H1 (cell line): Measurements from ENCODE around the gene DERL3. TPM values are rescaled to one million over a fixed set of nuclear protein-coding genes. Genes with fewer than 3 reads are reported as not detected.

Experiments used
- CTCF ChIA-PET: fragments of 300-600 bp; sonication (Branson Sonifier 250); formaldehyde crosslinking; loops from one replicate; lab custom pipeline; 2021; ENCODE audit not compliant: partially characterized antibody; lab: Charles Lee
- POLR2A ChIA-PET: fragments of 300-600 bp; sonication (Branson Sonifier 250); formaldehyde crosslinking; loops from one replicate; lab custom pipeline; 2021; ENCODE audit warnings: inconsistent platforms; ENCODE audit not compliant: partially characterized antibody; lab: Charles Lee
- DNase-seq, 2 experiments: peaks; one replicate each; pipeline versions ENCODE4 v3.0.0 to v3.0.0-alpha.2; 2010 to 2022; ENCODE audit warnings: low spot score in 2 of 2, low read depth in 1 of 2, mixed read lengths in 1 of 2
- FAIRE-seq: peaks from 2 replicates; lab custom pipeline; 2011; peaks lifted over from hg19 to GRCh38; lab: Jason Lieb, UNC
- H2AFZ ChIP-seq: 2 replicates; pipeline ENCODE4 v1.8.1; 2012; ENCODE audit warnings: low read length, inconsistent platforms
- H2AK5ac ChIP-seq: 2 replicates; pipeline ENCODE4 v1.6.1; 2013; ENCODE audit warnings: low read depth, low read length
- H2BK120ac ChIP-seq: replicated peaks from 2 replicates; pipeline ENCODE3; 2013; ENCODE audit warnings: low read depth, low read length, inconsistent platforms
- H2BK12ac ChIP-seq: 2 replicates; pipeline ENCODE4 v1.6.1; 2013; ENCODE audit warnings: low read depth, low read length
- H2BK15ac ChIP-seq: 2 replicates; pipeline ENCODE4 v1.6.1; 2013; ENCODE audit warnings: low read length
- H2BK20ac ChIP-seq: 2 replicates; pipeline ENCODE4 v1.6.1; 2013; ENCODE audit warnings: low read length
- H2BK5ac ChIP-seq: 2 replicates; pipeline ENCODE4 v1.6.1; 2013; ENCODE audit warnings: low read depth, low read length
- H3K14ac ChIP-seq: 2 replicates; pipeline ENCODE4 v1.6.1; 2013; ENCODE audit warnings: inconsistent platforms; ENCODE audit not compliant: insufficient read length
- H3K18ac ChIP-seq: 2 replicates; pipeline ENCODE4 v1.6.1; 2013; ENCODE audit warnings: low read length; ENCODE audit errors: extremely low read depth
- H3K23ac ChIP-seq: 2 replicates; pipeline ENCODE4 v1.6.1; 2013; ENCODE audit warnings: inconsistent platforms; ENCODE audit not compliant: insufficient read length
- H3K23me2 ChIP-seq: 2 replicates; pipeline ENCODE4 v1.6.1; 2013; ENCODE audit warnings: low read depth, low read length
- H3K27ac ChIP-seq: 2 replicates; pipeline ENCODE4 v1.6.1; 2011; ENCODE audit warnings: low read depth, low read length, inconsistent platforms
- H3K27me3 ChIP-seq, 4 experiments: replicated peaks in 1 of 4; 1 replicate in 1 of 4; 2 replicates in 3 of 4; pipeline versions ENCODE4 v1.6.1 to v1.8.1; 2011 to 2013; ENCODE audit warnings: low read length in 3 of 4, mild to moderate bottlenecking in 3 of 4, inconsistent platforms in 2 of 4, mixed read lengths in 2 of 4, moderate library complexity in 1 of 4; ENCODE audit not compliant: control insufficient read depth in 3 of 4, insufficient read depth in 3 of 4; ENCODE audit errors: extremely low read depth in 1 of 4
- H3K36me3 ChIP-seq, 4 experiments: 2 replicates each; pipeline versions ENCODE4 v1.6.1 to v1.8.1; 2011 to 2013; ENCODE audit warnings: mild to moderate bottlenecking in 4 of 4, low read length in 3 of 4, moderate library complexity in 2 of 4, control low read depth in 1 of 4, inconsistent platforms in 1 of 4; ENCODE audit not compliant: insufficient read depth in 4 of 4, control insufficient read depth in 2 of 4
- H3K4ac ChIP-seq: replicated peaks from 2 replicates; pipeline ENCODE3; 2013; ENCODE audit warnings: low read length, low read depth, mixed read lengths, inconsistent platforms; ENCODE audit not compliant: insufficient read length
- H3K4me1 ChIP-seq, 4 experiments: replicated peaks in 1 of 4; 1 replicate in 1 of 4; 2 replicates in 3 of 4; pipeline versions ENCODE4 v1.6.1 to v1.8.1; 2011 to 2013; ENCODE audit warnings: low read length in 3 of 4, inconsistent platforms in 2 of 4, mixed read lengths in 1 of 4; ENCODE audit not compliant: insufficient read depth in 4 of 4, control insufficient read depth in 3 of 4
- H3K4me2 ChIP-seq, 2 experiments: 2 replicates each; pipeline versions ENCODE4 v1.6.1 to v1.8.1; 2011 to 2013; ENCODE audit warnings: low read depth in 2 of 2, low read length in 2 of 2, control low read depth in 1 of 2, inconsistent platforms in 1 of 2, mild to moderate bottlenecking in 1 of 2; ENCODE audit not compliant: insufficient read depth in 1 of 2
- H3K4me3 ChIP-seq, 4 experiments: fragments of 200-600, 300-600 bp in 1 of 4; sonication (generic), shearing (Covaris generic), sonication (Bioruptor Twin) in 1 of 4; 2 replicates each; pipeline versions ENCODE4 v1.5.1 to v1.8.1; 2011 to 2016; ENCODE audit warnings: low read length in 4 of 4, low read depth in 3 of 4, control low read depth in 2 of 4, inconsistent platforms in 2 of 4, mild to moderate bottlenecking in 2 of 4, mixed read lengths in 1 of 4, moderate library complexity in 1 of 4; ENCODE audit not compliant: insufficient read depth in 2 of 4; ENCODE audit errors: extremely low read depth in 1 of 4
- H3K56ac ChIP-seq: replicated peaks from 2 replicates; pipeline ENCODE3; 2013; ENCODE audit warnings: low read depth, mild to moderate bottlenecking, mixed read lengths, low read length, inconsistent platforms; ENCODE audit not compliant: insufficient read length
- H3K79me1 ChIP-seq: 2 replicates; pipeline ENCODE4 v1.6.1; 2013; ENCODE audit warnings: low read depth, low read length, control low read depth
- H3K79me2 ChIP-seq, 2 experiments: 2 replicates each; pipeline versions ENCODE4 v1.6.1 to v1.8.1; 2012 to 2013; ENCODE audit warnings: low read length in 2 of 2, mild to moderate bottlenecking in 2 of 2, inconsistent platforms in 1 of 2; ENCODE audit not compliant: insufficient read depth in 2 of 2, control insufficient read depth in 1 of 2
- H3K9ac ChIP-seq, 4 experiments: replicated peaks in 1 of 4; 1 replicate in 1 of 4; 2 replicates in 3 of 4; pipeline versions ENCODE4 v1.6.1 to v1.8.1; 2011 to 2013; ENCODE audit warnings: low read depth in 3 of 4, low read length in 3 of 4, control low read depth in 2 of 4, mild to moderate bottlenecking in 2 of 4, moderate library complexity in 2 of 4, inconsistent platforms in 1 of 4; ENCODE audit errors: extremely low read depth in 1 of 4
- H3K9me3 ChIP-seq, 2 experiments: 2 replicates each; pipeline versions ENCODE4 v1.6.1 to v1.8.1; 2012 to 2013; ENCODE audit warnings: mild to moderate bottlenecking in 2 of 2, moderate library complexity in 2 of 2, control low read depth in 1 of 2, inconsistent platforms in 1 of 2, low read depth in 1 of 2, low read length in 1 of 2, mixed read lengths in 1 of 2; ENCODE audit not compliant: insufficient read depth in 2 of 2
- H4K20me1 ChIP-seq, 2 experiments: replicated peaks in 1 of 2; 2 replicates each; pipeline versions ENCODE3 to v1.8.1; 2011 to 2013; ENCODE audit warnings: inconsistent platforms in 2 of 2, low read length in 2 of 2, mild to moderate bottlenecking in 1 of 2; ENCODE audit not compliant: insufficient read depth in 2 of 2, control insufficient read depth in 1 of 2
- H4K5ac ChIP-seq: 2 replicates; pipeline ENCODE4 v1.6.1; 2013; ENCODE audit warnings: low read length, low read depth, mixed read lengths, inconsistent platforms; ENCODE audit not compliant: insufficient read length
- H4K8ac ChIP-seq: 2 replicates; pipeline ENCODE4 v1.8.0; 2013; ENCODE audit warnings: mild to moderate bottlenecking, moderate library complexity, low read length, inconsistent platforms; ENCODE audit not compliant: insufficient read depth; ENCODE audit errors: extremely low read depth
- H4K91ac ChIP-seq: replicated peaks from 2 replicates; pipeline ENCODE3; 2013; ENCODE audit warnings: low read length, mixed read lengths, inconsistent platforms; ENCODE audit not compliant: insufficient read length
- CEBPB ChIP-seq: IDR thresholded peaks from 2 replicates; pipeline ENCODE4 v1.6.1; 2012; ENCODE audit warnings: low read depth, low read length
- CREB1 ChIP-seq: IDR thresholded peaks from 2 replicates; pipeline ENCODE4 v1.6.1; 2012; ENCODE audit warnings: inconsistent platforms
- WGBS, 2 experiments: shearing (Covaris generic) in 1 of 2; methylation state at CpG; one replicate each; pipeline versions ENCODE4 v1.1.6 to v1.1.7; 2013 to 2015; ENCODE audit warnings: low lambda C conversion rate in 2 of 2, mixed read lengths in 2 of 2, inconsistent platforms in 1 of 2, low coverage in 1 of 2, missing lambda C conversion rate in 1 of 2; ENCODE audit not compliant: insufficient replicate concordance in 2 of 2, insufficient coverage in 1 of 2, insufficient read length in 1 of 2; ENCODE audit errors: extremely low coverage in 1 of 2, missing lambda C conversion rate in 1 of 2; 5-methylcytosine and 5-hydroxymethylcytosine counted together
- polyA plus RNA-seq, 7 experiments: library from polyadenylated mRNA; depleted of rRNA in 3 of 7; stranded (reverse) in 5 of 7; unstranded in 2 of 7; fragments of >200 nt in 5 of 7; fragments of 200-250 nt in 2 of 7; gene quantifications; 1 replicate in 5 of 7; 2 replicates in 1 of 7; 4 replicates in 1 of 7; pipeline versions ENCODE4 v1.2.1 to v1.2.3, GENCODE V29; 2011 to 2013; ENCODE audit warnings: missing spikeins in 2 of 7, mixed read lengths in 2 of 7
- total RNA-seq: library from RNA; stranded (reverse); fragmentation: NEBNext Ultra II Directional; extraction: Animal tissue kit (Norgen Biotek cat#: 25700); gene quantifications from 2 replicates; pipeline ENCODE4 v1.2.1, GENCODE V29; 2021

Gene DERL3
- total and polyA plus RNA-seq, 2 of the 8 experiments (the other 6 are each of a cell fraction or from before 2014, with no cell fraction given) = 8.7 to 19.5 TPM

GRCh38 chr22:23812378-23812777 lies 26.4 kb downstream of the DERL3 start:
- H3K27ac ChIP-seq = no peak overlapping the region
- no peak for TF ChIP-seq CREB1
- TF ChIP-seq CEBPB = peak; percentile 51; the same call in 1 of the 2 replicates
- no peak overlapping the region for H3K4me3 ChIP-seq
- H2AK5ac ChIP-seq = no peak overlapping the region
- H3K9ac ChIP-seq = no peak overlapping the region
- WGBS, 2 experiments = 92% methylated on average over 4 of the region's 4 CpGs; no CpG with 5 or more reads in 1 of the 2 experiments
- no peak overlapping the region for H2BK15ac ChIP-seq
- H3K79me2 ChIP-seq = no peaks in the 10 kb centered on the region
- H4K20me1 ChIP-seq = no peaks in the 10 kb centered on the region
- no peak overlapping the region for H4K5ac ChIP-seq
- no peak overlapping the region for H3K18ac ChIP-seq
- H3K79me1 ChIP-seq = no peaks in the 10 kb centered on the region
- H3K14ac ChIP-seq = no peak overlapping the region
- no peak overlapping the region for H2BK120ac ChIP-seq
- no peak for FAIRE-seq
- no peak overlapping the region for H3K4me2 ChIP-seq
- H2BK5ac ChIP-seq = no peak overlapping the region
- no peak overlapping the region for H4K91ac ChIP-seq
- H3K9me3 ChIP-seq = no peaks in the 10 kb centered on the region
- no peak overlapping the region for H2AFZ ChIP-seq
- no peak overlapping the region for H2BK20ac ChIP-seq
- peaks cover 5 to 37% (median 20%) of the 10 kb centered on the region in 4 experiments; a peak in 6 of 8 replicates for H3K36me3 ChIP-seq
- no peaks in the 10 kb centered on the region for H3K27me3 ChIP-seq
- no peak overlapping the region for H3K4ac ChIP-seq
- no peaks in the 10 kb centered on the region for H3K4me1 ChIP-seq
- H3K23me2 ChIP-seq = no peaks in the 10 kb centered on the region
- no peak for DNase-seq
- H4K8ac ChIP-seq = no peak overlapping the region
- no peak overlapping the region for H3K56ac ChIP-seq
- H3K23ac ChIP-seq = no peak overlapping the region
- ChIA-PET CTCF (interaction anchor here (0.9 to 2.0 kb wide), 3 partner anchors 13 to 76 kb away, joined by 3 to 6 read pairs (median 3); no protein-coding TSS in a partner anchor), POLR2A (interaction anchor here (0.8 to 2.5 kb wide), 3 partner anchors 9 to 20 kb away, joined by 3 to 8 read pairs (median 3); no protein-coding TSS in a partner anchor)
- no peak overlapping the region for H2BK12ac ChIP-seq
